ENCODE measurements around the gene TRAPPC2L.

Gene TRAPPC2L

DNA sequence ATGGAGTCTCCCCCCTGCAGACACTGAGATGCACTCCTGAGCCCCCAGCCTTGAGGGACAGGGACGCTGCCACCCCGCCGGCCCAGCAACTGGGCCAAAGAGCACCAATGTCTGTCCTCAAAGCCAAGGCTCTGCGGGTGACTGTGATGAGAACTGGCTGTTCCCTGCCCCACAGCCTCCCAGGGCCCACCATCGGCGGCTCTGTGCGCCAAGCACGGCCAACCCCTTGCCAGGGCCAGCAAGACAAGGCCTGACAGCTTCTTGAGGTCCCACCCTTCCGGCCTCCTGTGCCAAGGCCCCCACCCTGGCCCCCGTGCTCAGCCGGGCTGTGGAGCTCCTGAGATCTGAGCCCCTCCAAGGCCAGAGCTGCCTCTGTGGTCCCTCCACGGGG is 43.7 kb downstream of the TRAPPC2L start:
- Histone ChIP-seq H3K27ac (no peak overlapping the region), H3K4me3 (no peak overlapping the region)

DNA sequence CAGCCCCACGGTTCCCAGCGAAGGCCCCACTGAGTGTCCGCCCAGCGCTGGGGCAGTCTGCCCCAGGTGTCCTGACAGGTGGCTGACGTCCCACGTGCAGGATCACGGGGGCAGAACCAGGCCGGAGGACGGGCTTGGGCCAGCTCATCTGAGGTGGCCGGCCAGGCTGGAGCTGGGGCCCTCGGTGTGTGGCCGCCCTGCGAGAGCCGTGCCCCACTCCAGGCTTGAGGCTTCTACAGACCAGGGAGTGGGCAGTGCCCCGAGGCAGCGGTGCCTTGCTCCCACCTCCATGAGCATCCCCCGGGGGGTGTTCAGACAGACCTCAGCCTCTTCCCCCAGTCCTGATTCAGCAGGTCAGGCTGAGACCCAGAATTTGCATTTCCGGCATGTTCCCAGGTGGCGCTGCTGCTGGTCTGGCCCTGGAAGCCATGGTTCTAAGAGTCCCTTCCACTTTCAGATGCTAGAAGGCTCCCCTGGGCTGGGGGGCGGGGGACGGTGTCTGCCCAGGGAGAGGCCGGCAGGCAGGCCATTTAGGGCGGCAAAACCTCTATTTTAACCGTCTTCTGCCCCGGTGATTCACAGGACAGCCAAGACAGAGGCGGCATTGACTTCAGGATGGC is 44.9 kb downstream of the TRAPPC2L start:
- no peak overlapping the region for H3K4me3 ChIP-seq
- no peak overlapping the region for H3K27ac ChIP-seq

DNA sequence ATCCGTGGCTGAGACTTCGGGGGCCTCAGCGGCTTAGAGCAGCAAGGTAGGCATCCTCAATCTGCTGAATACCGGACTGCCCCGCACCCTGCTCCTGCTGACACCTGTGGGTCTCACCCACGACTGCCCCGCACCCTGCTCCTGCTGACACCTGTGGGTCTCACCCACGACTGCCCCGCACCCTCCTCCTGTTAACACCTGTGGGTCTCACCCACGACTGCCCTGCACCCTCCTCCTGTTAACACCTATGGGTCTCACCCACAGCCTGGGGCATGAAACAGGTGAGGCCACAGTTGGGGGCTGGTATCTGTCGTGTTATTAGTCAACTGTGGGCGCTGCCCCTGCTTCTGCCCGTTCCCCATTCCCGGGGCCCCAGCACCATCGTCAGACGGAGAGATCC is 45.8 kb downstream of the TRAPPC2L start:
- Histone ChIP-seq H3K4me3 (no peak overlapping the region), H3K27ac (no peak overlapping the region)

DNA sequence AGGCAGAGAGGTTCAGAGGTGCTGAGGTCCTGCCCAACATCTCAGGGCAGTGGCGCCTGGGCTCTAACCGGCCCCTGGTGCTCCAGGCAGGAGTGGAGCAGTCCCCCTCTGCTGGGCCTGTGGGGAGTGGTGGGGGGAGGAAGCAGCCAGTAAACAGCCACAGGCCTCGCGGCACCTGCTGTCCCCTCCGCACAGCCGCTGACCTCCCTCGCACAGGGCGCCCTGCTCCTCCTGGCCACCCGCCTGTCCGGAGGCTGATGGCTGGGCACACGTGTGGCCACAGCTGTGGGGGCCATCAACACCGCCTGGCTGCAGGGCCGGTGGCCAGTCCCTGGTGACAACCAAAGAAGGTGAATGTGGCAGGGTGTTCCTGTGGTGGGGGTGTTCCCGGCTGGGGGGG is 46.3 kb downstream of the TRAPPC2L start:
- Histone ChIP-seq H3K27ac (no peak overlapping the region), H3K4me3 (no peak overlapping the region)

DNA sequence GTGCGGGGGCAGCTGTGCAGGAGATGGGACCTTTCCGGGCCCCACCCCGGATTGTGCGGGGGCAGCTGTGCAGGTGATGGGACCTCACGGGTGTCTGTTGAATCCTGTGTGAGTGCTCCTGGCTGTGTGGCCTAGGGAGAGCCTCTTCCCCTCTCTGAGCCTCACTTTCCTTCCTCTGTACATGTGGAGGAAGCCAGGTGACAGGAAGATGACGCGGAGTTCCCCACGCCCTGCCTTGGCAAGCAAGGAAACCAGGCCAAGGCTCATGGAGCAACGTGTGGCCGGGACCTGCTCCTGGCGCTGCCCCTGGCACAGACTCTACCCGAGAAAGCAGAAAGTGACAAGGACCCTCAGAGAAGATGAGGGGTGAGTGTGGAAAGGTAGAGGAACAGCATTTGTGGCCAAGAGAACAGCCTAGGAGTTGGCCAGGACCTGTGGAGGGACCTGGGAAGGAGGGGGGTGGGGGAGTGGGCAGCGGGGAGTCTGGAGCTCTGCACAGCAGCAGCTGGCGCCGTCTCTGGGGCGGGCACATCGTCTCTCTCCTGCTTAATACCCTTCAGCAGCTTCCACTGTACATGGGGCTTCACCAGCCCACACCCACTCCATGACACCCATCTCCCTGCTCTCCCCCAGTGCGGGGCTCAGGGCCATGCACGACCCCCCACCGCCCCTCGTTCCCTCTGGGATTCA is 47.9 kb downstream of the TRAPPC2L start:
- peak overlapping the region in 1 of 21 experiments; percentile 15 for H3K27ac ChIP-seq
- no peak overlapping the region for H3K4me3 ChIP-seq

DNA sequence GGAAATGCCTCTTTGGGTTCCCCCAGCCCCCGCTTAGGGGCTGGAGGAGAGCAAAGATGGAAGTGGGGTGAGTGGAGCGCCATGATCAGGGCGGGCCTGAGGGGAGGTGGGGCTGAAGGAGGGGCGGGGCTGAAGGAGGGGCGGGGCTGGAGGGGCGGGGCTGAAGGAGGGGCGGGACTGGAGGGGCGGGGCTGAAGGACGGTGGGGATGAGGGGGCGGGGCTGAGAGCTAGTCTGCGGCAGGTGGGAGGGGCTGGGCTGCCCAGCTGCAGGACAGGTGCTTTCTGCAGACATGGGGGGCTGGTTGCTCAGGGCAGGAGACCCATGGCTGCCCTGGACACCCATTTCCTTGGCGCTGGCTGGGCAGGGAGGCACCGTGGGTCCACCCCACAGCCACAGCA is 48.6 kb downstream of the TRAPPC2L start:
- Histone ChIP-seq H3K27ac (no peak overlapping the region), H3K4me3 (no peak overlapping the region)

DNA sequence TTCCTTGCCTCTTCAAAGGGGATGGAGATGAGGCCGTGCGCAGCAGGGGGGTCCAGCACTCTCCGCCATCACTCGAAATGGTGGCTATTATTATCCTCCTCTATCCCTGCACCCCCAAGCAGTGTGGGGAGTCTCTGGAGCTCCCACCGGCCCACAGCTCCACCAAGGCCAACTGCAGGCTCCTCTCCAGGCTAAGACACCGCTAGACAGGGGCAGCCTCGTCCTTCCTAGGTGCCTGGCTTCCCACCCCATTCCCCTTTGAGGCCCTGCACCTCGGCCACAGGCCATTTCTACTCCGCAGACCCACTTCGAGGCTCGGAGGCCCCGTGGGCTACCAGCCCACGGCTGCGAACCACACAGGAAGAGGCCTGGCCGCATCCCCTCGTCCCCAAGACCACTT is 49.1 kb downstream of the TRAPPC2L start:
- Histone ChIP-seq H3K27ac (no peak overlapping the region), H3K4me3 (no peak overlapping the region)

DNA sequence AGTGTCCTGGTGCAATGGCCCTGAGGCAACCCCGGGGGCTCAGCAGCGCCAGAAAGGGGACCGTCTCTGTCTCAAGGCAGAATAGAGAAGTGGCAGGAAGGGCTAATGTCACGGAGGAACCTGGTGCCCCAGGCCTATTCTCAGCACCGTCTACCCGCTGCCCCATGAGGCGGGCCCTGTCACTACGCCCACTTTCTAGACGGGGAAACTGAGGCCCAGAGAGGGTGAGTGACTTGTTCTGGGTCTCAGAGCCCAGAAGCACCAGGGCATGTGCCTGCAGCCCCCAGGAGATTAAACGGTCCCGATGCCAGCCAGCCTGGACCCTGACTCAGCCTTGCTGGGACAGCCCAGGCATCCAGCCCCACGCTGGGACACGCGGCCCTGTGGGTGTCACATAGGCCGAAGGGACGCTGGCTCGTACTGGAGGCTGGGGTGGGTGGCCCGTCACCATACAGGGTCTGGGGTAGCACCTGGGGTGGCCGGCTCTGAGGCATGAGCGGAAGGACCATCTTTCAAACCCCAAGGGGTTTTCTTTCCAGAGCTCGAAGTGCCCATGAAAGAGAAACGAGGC is 49.7 kb downstream of the TRAPPC2L start:
- H3K4me3 ChIP-seq, result no peak overlapping the region
- H3K27ac ChIP-seq, result no peak overlapping the region

DNA sequence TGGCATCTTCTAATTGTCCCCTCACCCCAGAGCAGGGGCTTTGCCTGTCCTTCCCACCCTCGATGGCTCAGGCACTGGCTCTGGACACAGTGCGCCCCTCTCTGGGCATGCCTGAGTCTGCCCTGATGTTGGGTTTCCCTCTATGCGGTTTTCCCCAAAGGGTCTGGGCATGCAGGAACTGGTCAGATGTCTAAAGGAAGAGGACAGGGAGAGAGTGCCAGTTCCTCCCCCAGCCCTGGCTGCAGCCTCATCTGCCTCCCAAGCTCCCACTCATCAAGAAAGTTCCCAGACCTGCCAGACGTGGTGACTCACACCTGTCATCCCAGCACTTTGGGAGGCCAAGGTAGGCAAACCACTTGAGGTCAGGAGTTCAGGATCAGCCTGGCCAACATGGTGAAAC is 50.8 kb downstream of the TRAPPC2L start:
- Histone ChIP-seq H3K4me3 (no peak overlapping the region), H3K27ac (no peak overlapping the region)

DNA sequence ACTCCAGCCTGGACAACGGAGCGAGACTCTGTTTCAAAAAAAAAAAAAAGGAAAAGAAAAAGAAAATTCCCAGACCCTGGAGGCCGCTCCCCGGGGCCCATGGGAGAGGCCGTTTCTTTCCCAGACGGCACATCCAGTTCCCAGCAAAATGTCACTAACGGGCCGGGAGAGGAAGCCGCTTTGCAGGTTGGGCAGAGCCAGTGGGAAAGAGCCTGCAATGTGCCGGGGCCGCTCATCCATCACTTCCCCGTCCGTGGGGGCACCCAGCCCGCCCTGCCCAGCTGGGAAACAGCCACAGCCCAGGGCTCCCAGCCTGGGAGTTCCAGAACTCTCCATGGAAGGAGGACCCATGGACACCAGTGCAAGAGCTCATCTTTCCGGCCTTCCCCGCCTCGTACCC is 51.4 kb downstream of the TRAPPC2L start:
- Histone ChIP-seq H3K27ac (no peak overlapping the region), H3K4me3 (no peak overlapping the region)

DNA sequence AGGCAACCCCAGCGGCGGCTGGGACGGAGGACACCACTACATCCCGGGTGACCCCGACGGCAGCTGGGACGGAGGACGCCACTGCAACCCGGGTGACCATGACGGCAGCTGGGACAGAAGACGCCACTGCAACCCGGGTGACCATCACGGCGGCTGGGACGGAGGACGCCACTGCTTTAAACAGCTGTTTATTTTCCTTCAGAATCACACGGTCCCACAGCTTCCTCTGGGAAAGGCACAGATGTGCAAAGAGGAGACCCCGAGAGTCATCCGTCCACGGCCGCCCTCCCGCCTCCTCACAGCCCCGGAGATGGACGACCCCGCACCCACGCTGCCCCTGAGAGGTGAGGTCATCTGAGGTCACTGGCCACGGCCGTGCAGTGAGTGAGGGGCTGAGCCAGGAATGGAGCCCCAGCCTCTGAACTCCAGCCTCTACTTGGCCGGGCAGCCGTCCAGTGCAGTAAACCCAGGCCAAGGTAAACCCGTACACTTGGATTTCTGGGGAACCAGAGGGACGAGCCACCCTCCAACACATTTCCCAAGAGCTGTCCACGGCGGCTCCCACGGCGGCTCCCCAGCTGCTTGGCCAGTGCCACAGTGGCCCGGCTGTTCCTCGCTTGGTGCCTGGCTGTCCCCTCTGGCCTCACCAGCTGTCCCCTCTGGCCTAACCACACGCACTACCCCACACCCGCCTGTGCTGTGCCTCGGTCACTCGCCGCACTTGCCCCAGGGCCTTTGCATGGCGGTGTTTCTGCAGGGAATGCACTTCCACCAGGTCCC is 52.7 kb downstream of the TRAPPC2L start:
- Histone ChIP-seq H3K4me3 (no peak overlapping the region), H3K27ac (no peak overlapping the region)

DNA sequence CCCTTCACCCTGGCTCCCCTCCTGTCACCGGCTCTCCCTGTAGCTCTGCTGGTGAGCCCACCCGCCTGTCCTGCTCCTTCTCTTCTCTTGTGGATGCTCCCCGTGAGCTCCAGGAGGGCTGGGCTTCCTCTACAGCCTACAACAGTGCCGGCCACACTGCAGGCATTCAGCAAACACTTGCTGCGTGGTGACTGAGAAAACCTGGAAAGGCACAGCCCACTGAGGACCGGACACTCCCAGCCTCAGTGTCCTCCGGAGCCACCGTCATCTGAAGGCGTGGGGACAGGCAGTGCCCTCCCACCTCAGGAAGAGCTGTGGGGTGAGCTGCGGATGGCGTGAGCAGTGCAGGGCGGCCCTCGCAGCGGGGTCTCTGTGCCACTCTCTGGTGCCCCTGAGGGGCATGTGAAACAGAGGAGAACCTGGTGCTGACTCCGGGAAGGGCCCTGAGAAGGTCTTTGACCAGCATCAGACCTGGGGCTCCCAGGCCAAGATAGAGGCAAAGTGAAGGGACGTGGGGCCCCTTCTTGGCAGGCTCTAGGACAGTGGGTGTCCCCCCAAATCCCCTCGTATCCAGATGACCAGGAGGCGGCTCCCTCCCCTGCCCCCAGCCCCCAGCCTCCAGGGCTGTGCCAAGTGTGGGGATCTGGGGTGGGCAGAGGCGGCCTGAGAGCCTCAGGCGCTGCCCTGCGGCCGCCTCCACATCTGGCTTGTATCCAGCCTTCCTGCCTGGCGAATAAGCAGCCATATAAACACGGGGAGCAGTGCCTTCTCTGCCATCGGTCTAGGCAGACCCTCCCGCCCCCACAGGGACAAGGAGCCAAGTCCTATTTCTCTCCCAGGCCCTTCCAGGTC is 53.6 kb downstream of the TRAPPC2L start:
- Histone ChIP-seq H3K4me3 (no peak overlapping the region), H3K27ac (no peak overlapping the region)

DNA sequence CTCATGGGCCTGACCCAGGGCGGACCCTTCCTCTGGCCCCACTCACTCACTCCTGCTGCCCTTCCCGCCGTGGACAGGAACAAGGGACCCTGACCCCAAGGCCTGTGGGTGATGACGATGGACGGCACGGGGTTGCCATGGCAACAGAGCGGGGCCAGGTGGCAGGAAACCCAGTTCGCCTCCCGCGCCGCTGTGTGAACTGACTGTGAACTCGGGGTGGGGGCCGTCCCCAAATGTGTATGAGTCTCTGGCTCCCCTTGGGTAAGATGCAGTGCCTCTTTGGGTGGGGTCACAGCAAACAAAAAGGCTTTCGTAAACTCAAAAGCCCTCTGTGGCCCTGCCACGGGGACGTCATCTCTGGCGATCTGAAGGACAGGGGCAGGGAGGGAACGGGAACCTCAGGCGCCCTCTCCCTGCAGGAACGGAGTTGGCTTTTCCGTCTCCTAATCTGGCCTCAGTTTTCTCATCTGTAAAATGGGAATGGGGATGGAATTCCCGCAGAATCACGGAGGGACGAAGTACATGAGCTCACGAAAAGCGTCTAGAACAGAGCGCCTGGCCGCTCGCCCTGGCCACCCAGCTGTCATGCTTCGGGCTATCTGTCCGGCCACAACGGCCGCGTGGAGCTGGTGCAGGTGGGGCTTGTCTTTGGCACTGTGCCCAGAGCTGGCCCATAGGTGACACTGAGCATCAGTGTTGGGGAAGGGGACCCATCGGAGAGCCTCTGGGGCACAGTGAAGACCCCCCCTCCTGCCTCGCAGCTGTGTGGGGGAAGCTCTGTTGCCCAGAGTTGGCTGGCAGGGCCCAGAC is 54.4 kb downstream of the TRAPPC2L start:
- H3K4me3 ChIP-seq, result no peak overlapping the region
- no peak overlapping the region for H3K27ac ChIP-seq

DNA sequence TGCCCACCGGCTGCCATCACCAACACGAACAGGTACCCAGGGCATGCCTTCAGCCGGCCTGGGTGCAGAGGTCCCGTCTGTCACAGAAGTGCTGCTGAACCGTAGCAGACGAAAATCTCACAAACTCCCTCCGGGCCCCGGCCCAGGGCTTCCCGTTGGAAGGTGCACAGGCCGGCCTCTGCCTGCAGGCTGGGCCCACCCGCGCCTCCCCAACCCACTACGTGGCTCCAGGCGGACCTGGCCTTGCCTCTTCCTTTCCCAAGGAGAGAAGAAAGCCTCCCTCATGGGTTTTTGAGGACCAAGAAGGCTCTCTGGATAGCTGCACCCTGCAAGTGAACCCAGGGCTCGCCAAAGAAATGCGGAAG is 55.0 kb downstream of the TRAPPC2L start:
- Histone ChIP-seq H3K4me3 (no peak overlapping the region), H3K27ac (no peak overlapping the region)

All from skin epidermis (tissue), 12 donors.